Adrenal gland (tissue), 5 donors: ENCODE data around the gene ALDH7A1.

ENCODE experiments used
- CTCF ChIP-seq, 6 experiments: fragments of 450-650 bp in 4 of 6; fragments of 200-600 bp in 2 of 6; sonication (generic) in 1 of 6; IDR thresholded peaks; 1 replicate in 5 of 6; 2 replicates in 1 of 6; pipeline versions ENCODE4 v1.5.1 to v1.8.0; 2016 to 2021; ENCODE audit warnings: antibody characterized with exemption in 6 of 6, mild to moderate bottlenecking in 2 of 6, moderate library complexity in 1 of 6
- POLR2A ChIP-seq, 2 donors: fragments of 450-650 bp; IDR thresholded peaks; one replicate each; pipeline ENCODE4 v1.6.1; 2017; ENCODE audit warnings: antibody characterized with exemption in 2 of 2, mild to moderate bottlenecking in 2 of 2, moderate library complexity in 1 of 2
- donor health status: DM: no; HTN: no; CAD: no.

- TF ChIP-seq CTCF (IDR thresholded peaks at IDR 0.05): no peak
- no peak for TF ChIP-seq POLR2A (IDR thresholded peaks at IDR 0.05)
Observed at GRCh38 chr5:126534553-126534952, 60.5 kb downstream of the ALDH7A1 start.
